Astrocyte (in vitro differentiated cells and primary cell): ENCODE data around the gene GNA15.

Source experiments
- EZH2 ChIP-seq: IDR thresholded peaks from 2 replicates; pipeline ENCODE4 v1.6.1; 2012; ENCODE audit warnings: mild to moderate bottlenecking, low read length, inconsistent platforms; ENCODE audit not compliant: insufficient read depth
- TF ChIP-seq, protein P1 (sequence below): IDR thresholded peaks from 2 replicates; pipeline ENCODE4 v1.5.1; 2011; ENCODE audit warnings: low read depth, mild to moderate bottlenecking, inconsistent platforms, low read length, moderate library complexity; ENCODE audit not compliant: insufficient read depth

GRCh38 chr19:3116621-3117020 is 19.2 kb upstream of the GNA15 start:
- TF ChIP-seq, protein P1, sequence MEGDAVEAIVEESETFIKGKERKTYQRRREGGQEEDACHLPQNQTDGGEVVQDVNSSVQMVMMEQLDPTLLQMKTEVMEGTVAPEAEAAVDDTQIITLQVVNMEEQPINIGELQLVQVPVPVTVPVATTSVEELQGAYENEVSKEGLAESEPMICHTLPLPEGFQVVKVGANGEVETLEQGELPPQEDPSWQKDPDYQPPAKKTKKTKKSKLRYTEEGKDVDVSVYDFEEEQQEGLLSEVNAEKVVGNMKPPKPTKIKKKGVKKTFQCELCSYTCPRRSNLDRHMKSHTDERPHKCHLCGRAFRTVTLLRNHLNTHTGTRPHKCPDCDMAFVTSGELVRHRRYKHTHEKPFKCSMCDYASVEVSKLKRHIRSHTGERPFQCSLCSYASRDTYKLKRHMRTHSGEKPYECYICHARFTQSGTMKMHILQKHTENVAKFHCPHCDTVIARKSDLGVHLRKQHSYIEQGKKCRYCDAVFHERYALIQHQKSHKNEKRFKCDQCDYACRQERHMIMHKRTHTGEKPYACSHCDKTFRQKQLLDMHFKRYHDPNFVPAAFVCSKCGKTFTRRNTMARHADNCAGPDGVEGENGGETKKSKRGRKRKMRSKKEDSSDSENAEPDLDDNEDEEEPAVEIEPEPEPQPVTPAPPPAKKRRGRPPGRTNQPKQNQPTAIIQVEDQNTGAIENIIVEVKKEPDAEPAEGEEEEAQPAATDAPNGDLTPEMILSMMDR, result no peak
- TF ChIP-seq EZH2, result no peak
